ENCODE measurements around the gene ALKBH3.

DNA sequence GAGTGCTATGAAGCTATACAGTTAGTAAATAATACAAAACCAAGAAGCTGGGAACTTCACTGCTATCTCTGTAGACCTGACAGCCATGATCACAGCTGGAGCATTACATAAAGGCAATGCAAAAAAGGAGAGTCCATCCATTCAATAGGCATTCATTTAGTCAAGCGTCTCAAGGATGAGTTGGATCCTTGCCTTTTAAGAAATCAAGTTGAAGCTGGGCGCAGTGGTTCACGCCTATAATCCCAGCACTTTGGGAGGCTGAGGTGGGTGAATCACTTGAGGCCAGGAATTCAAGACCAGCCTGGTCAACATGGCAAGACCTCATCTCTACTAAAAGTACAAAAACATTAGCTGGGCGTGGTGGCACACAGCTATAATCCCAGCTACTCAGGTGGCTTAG lies 48.1 kb upstream of the ALKBH3 start:
- TF ChIP-seq, protein P1, sequence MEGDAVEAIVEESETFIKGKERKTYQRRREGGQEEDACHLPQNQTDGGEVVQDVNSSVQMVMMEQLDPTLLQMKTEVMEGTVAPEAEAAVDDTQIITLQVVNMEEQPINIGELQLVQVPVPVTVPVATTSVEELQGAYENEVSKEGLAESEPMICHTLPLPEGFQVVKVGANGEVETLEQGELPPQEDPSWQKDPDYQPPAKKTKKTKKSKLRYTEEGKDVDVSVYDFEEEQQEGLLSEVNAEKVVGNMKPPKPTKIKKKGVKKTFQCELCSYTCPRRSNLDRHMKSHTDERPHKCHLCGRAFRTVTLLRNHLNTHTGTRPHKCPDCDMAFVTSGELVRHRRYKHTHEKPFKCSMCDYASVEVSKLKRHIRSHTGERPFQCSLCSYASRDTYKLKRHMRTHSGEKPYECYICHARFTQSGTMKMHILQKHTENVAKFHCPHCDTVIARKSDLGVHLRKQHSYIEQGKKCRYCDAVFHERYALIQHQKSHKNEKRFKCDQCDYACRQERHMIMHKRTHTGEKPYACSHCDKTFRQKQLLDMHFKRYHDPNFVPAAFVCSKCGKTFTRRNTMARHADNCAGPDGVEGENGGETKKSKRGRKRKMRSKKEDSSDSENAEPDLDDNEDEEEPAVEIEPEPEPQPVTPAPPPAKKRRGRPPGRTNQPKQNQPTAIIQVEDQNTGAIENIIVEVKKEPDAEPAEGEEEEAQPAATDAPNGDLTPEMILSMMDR (IDR thresholded peaks at IDR 0.05): no peak
- no peak for TF ChIP-seq ZFX (IDR thresholded peaks at IDR 0.05; ENCODE audit: borderline replicate concordance)

Data from 22Rv1 (cell line).